Aorta (tissue), 5 donors: ENCODE measurements around the gene TMEM134. TPM values are rescaled to one million over a fixed set of nuclear protein-coding genes. Genes with fewer than 3 reads are reported as not detected.
"Not testable (repeated sequence)": the region's sequence is repeated elsewhere in the genome, so short reads cannot be mapped to it uniquely, and the experiment has no call there.

Experiments used
- ATAC-seq: fragments of 200-7000 bp; cut with Tn5 transposase; one replicate; pipeline ENCODE4 v1.9.1; 2022; ENCODE audit warnings: moderate library complexity; ENCODE audit not compliant: low FRiP score
- DNase-seq, 2 donors: peaks; one replicate each; pipeline ENCODE4 v3.0.0-alpha.2; 2020
- H3K27ac ChIP-seq, 2 donors: one replicate each; pipeline ENCODE4 v1.5.1; 2013; ENCODE audit warnings: low read length in 2 of 2, mild to moderate bottlenecking in 2 of 2, moderate library complexity in 2 of 2, control low read depth in 1 of 2, inconsistent platforms in 1 of 2, low read depth in 1 of 2
- H3K27me3 ChIP-seq, 2 donors: one replicate each; pipeline ENCODE4 v1.6.1; 2013; ENCODE audit warnings: control low read depth in 1 of 2, low read length in 1 of 2, mild to moderate bottlenecking in 1 of 2, moderate library complexity in 1 of 2; ENCODE audit not compliant: insufficient read depth in 2 of 2, control insufficient read depth in 1 of 2
- H3K36me3 ChIP-seq, 2 donors: one replicate each; pipeline ENCODE4 v1.6.1; 2013; ENCODE audit warnings: control low read depth in 1 of 2, low read length in 1 of 2, mild to moderate bottlenecking in 1 of 2; ENCODE audit not compliant: insufficient read depth in 2 of 2, control insufficient read depth in 1 of 2
- H3K4me1 ChIP-seq, 2 donors: one replicate each; pipeline ENCODE4 v1.6.1; 2013; ENCODE audit warnings: low read length in 2 of 2, control low read depth in 1 of 2, mild to moderate bottlenecking in 1 of 2, moderate library complexity in 1 of 2; ENCODE audit not compliant: insufficient read depth in 2 of 2, control insufficient read depth in 1 of 2
- H3K4me3 ChIP-seq, 2 donors: one replicate each; pipeline ENCODE4 v1.5.1; 2013; ENCODE audit warnings: low read length in 2 of 2, control low read depth in 1 of 2, mild to moderate bottlenecking in 1 of 2
- H3K9me3 ChIP-seq: one replicate; pipeline ENCODE4 v1.6.1; 2013; ENCODE audit warnings: mild to moderate bottlenecking, low read length; ENCODE audit not compliant: control insufficient read depth
- WGBS, 2 donors: extraction: QIAGEN DNeasy Blood & Tissue Kit; methylation state at CpG; one replicate each; pipeline ENCODE4 v1.1.7; 2013; 5-methylcytosine and 5-hydroxymethylcytosine counted together
- intact Hi-C, 2 donors: fragments of 100-400 bp; cut with DNase I; formaldehyde crosslinking; loops; one replicate each; pipeline versions ENCODE4 v1.14.2 to v1.15.0; 2022
- polyA plus RNA-seq, 2 donors: library from polyadenylated mRNA; stranded (reverse); fragments of 200-250 nt; gene quantifications; one replicate each; pipeline ENCODE4 v1.2.3, GENCODE V29; 2013
- total RNA-seq, 2 donors: library from RNA; stranded (reverse); fragmentation: NEBNext Ultra II Directional; extraction: Animal tissue kit (Norgen Biotek cat#: 25700); gene quantifications; one replicate each; pipeline ENCODE4 v1.2.1, GENCODE V29; 2021
- donor health status: healthy with polysubstance abuse.
- donor health status: Bipolar disorder and iron deficiency.
- donor health status: DM: no; HTN: no; CAD: no.
- donor health status: DM: no; HTN: no; CAD: no.
- donor health status: DM: yes; HTN: yes; CAD: no.

The TMEM134 gene
- total and polyA plus RNA-seq, 4 donors: 20.0 to 63.2 (median 35.9) TPM

GRCh38 chr11:67483831-67484665 lies 15.0 kb upstream of the TMEM134 start:
- ATAC-seq (no peak), DNase-seq (peak in 1 of 2 donors; percentile 24)
- H3K4me1 ChIP-seq: peaks cover 0 to 3% of the 10 kb centered on the region in 2 donors
- no peak overlapping the region for H3K27ac ChIP-seq
- no peak overlapping the region for H3K4me3 ChIP-seq
- intact Hi-C loops: no loop called here
- no peaks in the 10 kb centered on the region for H3K9me3 ChIP-seq
- H3K27me3 ChIP-seq: no peaks in the 10 kb centered on the region
- no peaks in the 10 kb centered on the region for H3K36me3 ChIP-seq
- 81 to 87% methylated on average over 16 of the region's 16 CpGs for WGBS, 2 donors

- peak within 1 kb of the TSS; percentile 2 to 49 for H3K4me3 ChIP-seq
- H3K27me3 ChIP-seq: no peaks in the 10 kb centered on the region
- peak; percentile 98 for DNase-seq
- no peaks in the 10 kb centered on the region for H3K9me3 ChIP-seq
- peaks cover 0 to 3% of the 10 kb centered on the region in 2 donors for H3K4me1 ChIP-seq
- no peaks in the 10 kb centered on the region for H3K36me3 ChIP-seq
- ATAC-seq: peak; percentile 98
- peak within 1 kb of the TSS in 1 of 2 donors; percentile 14 for H3K27ac ChIP-seq
- intact Hi-C loops: no loop called here
- WGBS, 2 donors: 8% methylated on average over 60 of the region's 60 CpGs
Observed at GRCh38 chr11:67482827-67483798, 14.1 kb upstream of the TMEM134 start, which contains the start of gene AIP. TSS of gene AIP (plus strand) at chr11:67483026. CDS start at chr11:67483159, 133 bp downstream.

- intact Hi-C loops: no loop called here
- ATAC-seq: no peak
- 48 to 50% methylated on average over 19 of the region's 19 CpGs for WGBS, 2 donors
Observed at GRCh38 chr11:67482275-67482826, 13.3 kb upstream of the TMEM134 start.

GRCh38 chr11:67477344-67478050 lies 8.4 kb upstream of the TMEM134 start:
- 82 to 92% methylated on average over 12 to 14 of the region's 16 CpGs for WGBS, 2 donors

More at GRCh38 chr11:67482275-67482826, 13.3 kb upstream of the TMEM134 start:
- Histone ChIP-seq H3K4me1 (peaks cover 0 to 3% of the 10 kb centered on the region in 2 donors), H3K27ac (no peak overlapping the region), H3K27me3 (no peaks in the 10 kb centered on the region), H3K36me3 (no peaks in the 10 kb centered on the region), H3K9me3 (no peaks in the 10 kb centered on the region), H3K4me3 (peak overlapping the region in 1 of 2 donors; percentile 49)
- no peak for DNase-seq

GRCh38 chr11:67476692-67477091 lies 7.6 kb upstream of the TMEM134 start:
- H3K9me3 ChIP-seq, H3K27me3 ChIP-seq, ATAC-seq, DNase-seq, H3K27ac ChIP-seq, H3K36me3 ChIP-seq, intact Hi-C loops, H3K4me3 ChIP-seq, H3K4me1 ChIP-seq: not testable (repeated sequence)
- WGBS, 2 donors: 76 to 80% methylated on average over 10 of the region's 10 CpGs

More at GRCh38 chr11:67477344-67478050, 8.4 kb upstream of the TMEM134 start:
- H3K4me1 ChIP-seq, ATAC-seq, intact Hi-C loops, H3K9me3 ChIP-seq, H3K27me3 ChIP-seq, H3K36me3 ChIP-seq, DNase-seq, H3K4me3 ChIP-seq, H3K27ac ChIP-seq: not testable (repeated sequence)

GRCh38 chr11:67472882-67473281 lies 3.8 kb upstream of the TMEM134 start:
- no peaks in the 10 kb centered on the region for H3K36me3 ChIP-seq
- no peaks in the 10 kb centered on the region for H3K4me1 ChIP-seq
- H3K27me3 ChIP-seq: no peaks in the 10 kb centered on the region
- intact Hi-C loops: no loop called here
- no peak for DNase-seq
- no peak overlapping the region for H3K4me3 ChIP-seq
- H3K9me3 ChIP-seq: no peaks in the 10 kb centered on the region
- ATAC-seq: no peak
- H3K27ac ChIP-seq: no peak overlapping the region
- 74 to 77% methylated on average over 7 of the region's 7 CpGs for WGBS, 2 donors

- intact Hi-C loops: no loop called here
- Histone ChIP-seq H3K36me3 (no peaks in the 10 kb centered on the region), H3K4me1 (no peaks in the 10 kb centered on the region), H3K27ac (no peak overlapping the region), H3K9me3 (no peaks in the 10 kb centered on the region), H3K4me3 (no peak overlapping the region), H3K27me3 (no peaks in the 10 kb centered on the region)
- DNase-seq (no peak), ATAC-seq (no peak)
- 81 to 83% methylated on average over 8 of the region's 8 CpGs for WGBS, 2 donors
Observed at GRCh38 chr11:67470337-67471002, 1.4 kb upstream of the TMEM134 start.
